DMS53 (cell line): ENCODE measurements around the gene CLDN18.

Experiments used
- DNase-seq: peaks from one replicate; lab custom pipeline; 2025; lab: John Stamatoyannopoulos, UW

The CLDN18 gene

GRCh38 chr3:138025553-138025952 lies 15.6 kb downstream of the CLDN18 start:
- DNase-seq = no peak

GRCh38 chr3:138027821-138028220 lies 17.9 kb downstream of the CLDN18 start:
- no peak for DNase-seq

- no peak for DNase-seq
Measured at GRCh38 chr3:138030734-138031280, 20.8 kb downstream of the CLDN18 start.

GRCh38 chr3:138031536-138031935 lies 21.6 kb downstream of the CLDN18 start:
- DNase-seq = no peak

- DNase-seq = no peak
Measured at GRCh38 chr3:138032567-138032966, 22.6 kb downstream of the CLDN18 start.

- no peak for DNase-seq
Measured at GRCh38 chr3:138033202-138033691, 23.3 kb downstream of the CLDN18 start.

GRCh38 chr3:138034918-138035317 lies 25.0 kb downstream of the CLDN18 start:
- DNase-seq = no peak

GRCh38 chr3:138036572-138036971 lies 26.6 kb downstream of the CLDN18 start:
- DNase-seq = no peak

GRCh38 chr3:138038725-138039462 lies 28.9 kb downstream of the CLDN18 start:
- no peak for DNase-seq

GRCh38 chr3:138042043-138042442 lies 32.1 kb downstream of the CLDN18 start:
- no peak for DNase-seq

GRCh38 chr3:138043266-138044029 lies 33.5 kb downstream of the CLDN18 start:
- DNase-seq = no peak

- DNase-seq = no peak
Measured at GRCh38 chr3:138046085-138046484, 36.1 kb downstream of the CLDN18 start.

GRCh38 chr3:138046955-138047354 lies 37.0 kb downstream of the CLDN18 start:
- DNase-seq = no peak

- no peak for DNase-seq
Measured at GRCh38 chr3:138047596-138048158, 37.7 kb downstream of the CLDN18 start.

- no peak for DNase-seq
Measured at GRCh38 chr3:138049157-138049919, 39.4 kb downstream of the CLDN18 start.

- DNase-seq = peak; percentile 69
Measured at GRCh38 chr3:138051947-138052802, 42.2 kb downstream of the CLDN18 start.

GRCh38 chr3:138054057-138054456 lies 44.1 kb downstream of the CLDN18 start:
- no peak for DNase-seq

- no peak for DNase-seq
Measured at GRCh38 chr3:138057384-138057783, 47.4 kb downstream of the CLDN18 start.

- DNase-seq = no peak
Measured at GRCh38 chr3:138059261-138059660, 49.3 kb downstream of the CLDN18 start.

GRCh38 chr3:138060792-138061191 lies 50.8 kb downstream of the CLDN18 start:
- no peak for DNase-seq

GRCh38 chr3:138062037-138062436 lies 52.1 kb downstream of the CLDN18 start:
- no peak for DNase-seq
